Measurements from ENCODE around the gene EIF2AK2. TPM values are rescaled to one million over a fixed set of nuclear protein-coding genes. Genes with fewer than 3 reads are reported as not detected.

EIF2AK2 gene
- total and polyA plus RNA-seq, 12 donors = 5.6 to 48.5 (median 33.6) TPM

DNA sequence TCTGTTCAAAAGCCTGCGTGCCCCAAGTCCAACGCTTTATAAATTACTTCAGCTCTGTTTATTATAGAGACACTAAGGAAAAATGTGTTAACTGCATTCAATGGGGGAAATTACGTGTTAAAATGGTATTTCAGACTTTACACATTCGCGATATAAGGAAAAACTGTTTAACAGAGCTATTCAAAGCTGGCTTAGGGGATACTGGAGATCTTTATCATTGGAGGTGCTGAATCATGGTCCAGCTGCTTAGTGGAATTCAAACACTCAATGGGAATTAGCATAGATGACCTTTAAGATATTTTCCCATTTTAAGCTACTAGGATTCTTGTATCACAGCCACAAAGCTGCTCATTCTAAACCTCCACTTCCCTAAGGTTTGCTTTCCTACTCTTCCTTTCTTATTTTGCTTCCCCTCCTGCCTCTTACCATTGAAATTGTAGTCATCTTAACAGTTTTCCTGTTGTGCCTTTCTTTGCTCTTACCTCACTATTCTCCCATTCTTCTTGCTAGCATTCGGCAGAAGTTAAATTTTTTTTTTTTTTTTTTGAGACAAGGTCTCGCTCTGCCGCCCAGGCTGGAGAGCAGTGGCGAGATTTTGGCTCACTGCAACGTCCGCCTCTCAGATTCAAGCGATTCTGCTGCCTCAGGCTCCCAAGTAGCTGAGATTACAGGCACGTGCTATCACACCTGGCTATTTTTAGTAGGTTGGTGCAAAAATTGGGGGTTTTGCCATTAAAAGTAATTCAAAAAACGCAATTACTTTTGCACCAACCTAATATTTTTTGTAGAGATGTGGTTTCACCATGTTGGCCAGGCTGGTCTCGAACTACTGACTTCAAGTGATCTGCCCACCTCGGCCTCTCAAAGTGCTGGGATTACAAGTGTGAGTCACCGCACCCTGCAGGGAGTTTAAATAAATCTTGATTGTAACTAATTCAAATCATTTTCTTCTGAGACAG, 25.2 kb upstream of the EIF2AK2 start:
- DNase-seq = no peak
- Histone ChIP-seq H3K27ac (no peak overlapping the region), H3K27me3 (no peaks in the 10 kb centered on the region), H3K4me3 (no peak overlapping the region), H3K9me3 (replicated peaks in 1 of 3) (no peaks in the 10 kb centered on the region), H3K4me1 (replicated peaks in 1 of 2) (no peaks in the 10 kb centered on the region), H3K36me3 (replicated peaks in 1 of 2) (no peaks in the 10 kb centered on the region)
- no peak for TF ChIP-seq POLR2A (IDR thresholded peaks at IDR 0.05)
- TF ChIP-seq, protein P1, sequence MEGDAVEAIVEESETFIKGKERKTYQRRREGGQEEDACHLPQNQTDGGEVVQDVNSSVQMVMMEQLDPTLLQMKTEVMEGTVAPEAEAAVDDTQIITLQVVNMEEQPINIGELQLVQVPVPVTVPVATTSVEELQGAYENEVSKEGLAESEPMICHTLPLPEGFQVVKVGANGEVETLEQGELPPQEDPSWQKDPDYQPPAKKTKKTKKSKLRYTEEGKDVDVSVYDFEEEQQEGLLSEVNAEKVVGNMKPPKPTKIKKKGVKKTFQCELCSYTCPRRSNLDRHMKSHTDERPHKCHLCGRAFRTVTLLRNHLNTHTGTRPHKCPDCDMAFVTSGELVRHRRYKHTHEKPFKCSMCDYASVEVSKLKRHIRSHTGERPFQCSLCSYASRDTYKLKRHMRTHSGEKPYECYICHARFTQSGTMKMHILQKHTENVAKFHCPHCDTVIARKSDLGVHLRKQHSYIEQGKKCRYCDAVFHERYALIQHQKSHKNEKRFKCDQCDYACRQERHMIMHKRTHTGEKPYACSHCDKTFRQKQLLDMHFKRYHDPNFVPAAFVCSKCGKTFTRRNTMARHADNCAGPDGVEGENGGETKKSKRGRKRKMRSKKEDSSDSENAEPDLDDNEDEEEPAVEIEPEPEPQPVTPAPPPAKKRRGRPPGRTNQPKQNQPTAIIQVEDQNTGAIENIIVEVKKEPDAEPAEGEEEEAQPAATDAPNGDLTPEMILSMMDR (IDR thresholded peaks at IDR 0.05) = no peak
- 77 to 85% (median 79%) methylated on average over 17 of the region's 17 CpGs for WGBS, 4 donors
- intact Hi-C loops (cut with DNase I) = no loop called here

DNA sequence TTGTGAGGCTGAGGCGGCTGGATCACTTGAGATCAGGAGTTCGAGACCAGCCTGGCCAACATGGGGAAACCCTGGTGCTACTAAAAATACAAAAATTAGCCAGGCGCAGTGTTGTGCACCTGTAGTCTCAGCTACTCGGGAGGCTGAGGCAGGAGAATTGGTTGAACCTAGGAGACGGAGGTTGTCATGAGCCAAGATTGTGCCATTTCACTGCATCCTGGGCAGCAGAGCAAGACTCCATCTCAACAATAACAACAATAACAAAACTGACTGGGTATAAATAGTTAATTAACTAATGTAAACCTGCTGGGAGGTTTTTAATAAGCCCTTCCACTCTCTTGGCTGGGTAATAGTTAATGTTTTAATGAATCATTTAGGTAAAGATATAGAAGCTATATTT, 23.9 kb upstream of the EIF2AK2 start:
- no peak for TF ChIP-seq POLR2A (IDR thresholded peaks at IDR 0.05)
- TF ChIP-seq, protein P1 (IDR thresholded peaks at IDR 0.05) = no peak
- H3K36me3 ChIP-seq (replicated peaks in 1 of 2) = no peaks in the 10 kb centered on the region
- no peak overlapping the region for H3K27ac ChIP-seq
- no peak overlapping the region for H3K4me3 ChIP-seq
- H3K4me1 ChIP-seq (replicated peaks in 1 of 2) = no peaks in the 10 kb centered on the region
- intact Hi-C loops (cut with DNase I) = no loop called here
- no peaks in the 10 kb centered on the region for H3K27me3 ChIP-seq
- H3K9me3 ChIP-seq (replicated peaks in 1 of 3) = no peaks in the 10 kb centered on the region
- DNase-seq = no peak
- 88 to 94% (median 92%) methylated on average over 5 of the region's 5 CpGs for WGBS, 4 donors

DNA sequence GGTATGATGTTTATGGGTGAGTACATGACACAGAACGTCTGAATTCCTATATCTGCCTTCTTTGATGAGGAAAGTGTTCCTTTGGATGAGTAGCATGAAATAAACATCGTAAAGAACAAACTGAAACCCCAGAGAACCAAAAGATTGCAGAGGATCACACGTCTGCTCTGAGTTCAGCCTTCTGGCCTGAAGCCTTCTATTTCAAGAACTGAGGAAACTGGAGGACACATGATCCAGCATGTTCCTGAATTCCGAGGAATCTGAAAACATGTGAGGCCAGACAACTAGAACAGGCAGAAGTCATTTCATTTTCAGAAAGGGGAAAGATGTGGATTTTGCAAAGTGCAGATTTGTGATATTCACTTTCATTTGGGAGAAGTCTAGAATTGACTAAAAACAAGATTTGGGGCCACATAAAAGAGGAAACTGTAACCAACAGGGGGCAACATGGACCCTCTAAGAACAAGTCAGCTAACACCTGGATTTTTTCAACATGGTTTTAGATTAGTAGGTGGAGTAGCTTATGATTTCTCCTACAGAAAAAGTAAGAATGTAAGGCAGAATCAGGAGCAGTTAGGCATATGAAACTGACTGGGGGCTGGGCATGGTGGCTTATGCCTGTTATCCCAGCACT, 23.3 kb upstream of the EIF2AK2 start:
- intact Hi-C loops (cut with DNase I) = no loop called here
- no peaks in the 10 kb centered on the region for H3K9me3 ChIP-seq (replicated peaks in 1 of 3)
- no peak overlapping the region for H3K27ac ChIP-seq
- H3K36me3 ChIP-seq (replicated peaks in 1 of 2) = no peaks in the 10 kb centered on the region
- WGBS, 4 donors = 54 to 69% (median 63%) methylated on average over 4 of the region's 4 CpGs
- TF ChIP-seq POLR2A (IDR thresholded peaks at IDR 0.05) = no peak
- TF ChIP-seq, protein P1 (IDR thresholded peaks at IDR 0.05) = no peak
- H3K27me3 ChIP-seq = no peaks in the 10 kb centered on the region
- H3K4me3 ChIP-seq = no peak overlapping the region
- no peaks in the 10 kb centered on the region for H3K4me1 ChIP-seq (replicated peaks in 1 of 2)
- DNase-seq = no peak

DNA sequence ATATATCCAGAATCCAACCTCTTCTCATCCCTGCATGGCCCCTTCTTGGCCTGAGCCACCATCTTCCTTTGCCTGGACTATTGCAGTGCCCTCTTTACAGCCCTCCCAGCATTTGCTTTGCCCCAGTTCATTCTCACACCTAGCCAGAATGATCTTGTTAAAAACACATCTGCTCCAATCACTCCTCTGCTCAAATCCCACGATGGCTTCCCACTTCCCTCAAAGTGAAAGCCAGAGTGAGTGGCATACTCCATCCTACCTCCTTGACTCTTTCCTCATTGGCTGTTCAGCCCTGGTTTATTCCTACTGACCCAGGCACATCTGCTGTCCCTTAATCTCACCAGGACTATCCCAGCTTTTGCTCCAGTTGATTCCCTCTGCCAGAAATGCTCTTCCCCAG, 17.0 kb upstream of the EIF2AK2 start:
- Histone ChIP-seq H3K27ac (no peak overlapping the region), H3K27me3 (no peaks in the 10 kb centered on the region), H3K9me3 (replicated peaks in 1 of 3) (no peaks in the 10 kb centered on the region), H3K36me3 (replicated peaks in 1 of 2) (no peaks in the 10 kb centered on the region), H3K4me3 (no peak overlapping the region), H3K4me1 (replicated peaks in 1 of 2) (no peaks in the 10 kb centered on the region)
- intact Hi-C loops (cut with DNase I) = no loop called here
- no peak for TF ChIP-seq POLR2A (IDR thresholded peaks at IDR 0.05)
- DNase-seq = no peak
- WGBS, 4 donors = 73 to 86% (median 77%) methylated on average over 1 of the region's 1 CpG

Data from adrenal gland (tissue), 12 donors.